ENCODE results near the gene PDIK1L. TPM values are rescaled to one million over a fixed set of nuclear protein-coding genes. Genes with fewer than 3 reads are reported as not detected.

The PDIK1L gene
- total and polyA plus RNA-seq, 2 of the 8 experiments (the other 6 are each of a cell fraction or from before 2014, with no cell fraction given) = 0.95 to 4.5 TPM

DNA sequence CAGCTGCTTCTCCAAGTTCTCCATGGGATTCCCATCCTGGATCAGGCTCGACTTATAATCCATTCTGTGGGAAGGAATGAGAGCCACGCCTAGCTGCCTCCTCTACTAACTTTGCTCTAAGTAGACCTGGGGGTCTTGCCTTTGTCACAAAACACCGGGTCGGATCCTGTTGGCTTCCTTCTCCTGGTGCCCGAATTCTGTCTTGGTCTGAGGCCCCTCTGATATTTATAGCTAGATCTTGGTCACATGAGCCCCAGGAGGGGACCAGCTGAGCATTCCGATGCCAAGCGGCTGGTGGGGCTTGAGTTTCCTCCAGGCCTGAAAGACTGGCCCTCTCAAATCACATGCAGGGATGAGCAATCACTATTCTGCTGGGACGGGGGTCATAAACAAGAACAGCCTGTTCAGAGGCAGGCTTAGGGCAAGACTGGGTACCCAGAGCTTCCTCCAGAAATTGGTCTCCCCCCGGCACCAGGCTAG lies 44.2 kb upstream of the PDIK1L start, which contains the start of gene TRIM63 (continued):
- TF ChIP-seq, protein P1, sequence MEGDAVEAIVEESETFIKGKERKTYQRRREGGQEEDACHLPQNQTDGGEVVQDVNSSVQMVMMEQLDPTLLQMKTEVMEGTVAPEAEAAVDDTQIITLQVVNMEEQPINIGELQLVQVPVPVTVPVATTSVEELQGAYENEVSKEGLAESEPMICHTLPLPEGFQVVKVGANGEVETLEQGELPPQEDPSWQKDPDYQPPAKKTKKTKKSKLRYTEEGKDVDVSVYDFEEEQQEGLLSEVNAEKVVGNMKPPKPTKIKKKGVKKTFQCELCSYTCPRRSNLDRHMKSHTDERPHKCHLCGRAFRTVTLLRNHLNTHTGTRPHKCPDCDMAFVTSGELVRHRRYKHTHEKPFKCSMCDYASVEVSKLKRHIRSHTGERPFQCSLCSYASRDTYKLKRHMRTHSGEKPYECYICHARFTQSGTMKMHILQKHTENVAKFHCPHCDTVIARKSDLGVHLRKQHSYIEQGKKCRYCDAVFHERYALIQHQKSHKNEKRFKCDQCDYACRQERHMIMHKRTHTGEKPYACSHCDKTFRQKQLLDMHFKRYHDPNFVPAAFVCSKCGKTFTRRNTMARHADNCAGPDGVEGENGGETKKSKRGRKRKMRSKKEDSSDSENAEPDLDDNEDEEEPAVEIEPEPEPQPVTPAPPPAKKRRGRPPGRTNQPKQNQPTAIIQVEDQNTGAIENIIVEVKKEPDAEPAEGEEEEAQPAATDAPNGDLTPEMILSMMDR (IDR thresholded peaks at IDR 0.05; ENCODE audit: control extremely low read depth in 1 of 3, insufficient read depth in 1 of 3, low read depth in 1 of 3, low read length in 3 of 3) = no peak
- TF ChIP-seq CHD1 (IDR thresholded peaks at IDR 0.05; ENCODE audit: low read depth, low read length) (no peak), JUN (IDR thresholded peaks at IDR 0.05; ENCODE audit: low read depth, low read length) (no peak), BCL11A (IDR thresholded peaks at IDR 0.05; ENCODE audit: low read depth in 2 of 2, low read length in 2 of 2) (no peak), BRCA1 (IDR thresholded peaks at IDR 0.05; ENCODE audit: low read depth, low read length) (no peak), HDAC2 (IDR thresholded peaks at IDR 0.05; ENCODE audit: borderline replicate concordance in 1 of 2, low read depth in 2 of 2, low read length in 2 of 2) (no peak)
- TF ChIP-seq, protein P2, sequence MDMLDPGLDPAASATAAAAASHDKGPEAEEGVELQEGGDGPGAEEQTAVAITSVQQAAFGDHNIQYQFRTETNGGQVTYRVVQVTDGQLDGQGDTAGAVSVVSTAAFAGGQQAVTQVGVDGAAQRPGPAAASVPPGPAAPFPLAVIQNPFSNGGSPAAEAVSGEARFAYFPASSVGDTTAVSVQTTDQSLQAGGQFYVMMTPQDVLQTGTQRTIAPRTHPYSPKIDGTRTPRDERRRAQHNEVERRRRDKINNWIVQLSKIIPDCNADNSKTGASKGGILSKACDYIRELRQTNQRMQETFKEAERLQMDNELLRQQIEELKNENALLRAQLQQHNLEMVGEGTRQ (IDR thresholded peaks at IDR 0.05; ENCODE audit: low read length) = no peak
